K562 (cell line): Measurements from ENCODE around the gene ANAPC16. TPM values are rescaled to one million over a fixed set of nuclear protein-coding genes. Genes with fewer than 3 reads are reported as not detected.

Experiments used
- ATAC-seq: fragments of 200-7000 bp; cut with Tn5 transposase; 3 replicates; pipeline ENCODE4 v1.9.1; 2020; ENCODE audit warnings: moderate library complexity
- BruUV-seq: library from RNA; stranded (reverse); fragments of 400-500 nt; replicated peaks from 2 replicates; lab custom pipeline; 2021; lab: Mats Ljungman, UMichigan
- CTCF ChIA-PET: fragments of 300-600 bp; formaldehyde crosslinking; extraction: SDS; loops from one replicate; lab custom pipeline; 2021; ENCODE audit warnings: low intra/inter-chr PET ratio; lab: Yijun Ruan, JAX
- POLR2A ChIA-PET: fragments of 300-600, 350-650 bp; sonication (Branson Sonifier 250); formaldehyde crosslinking; extraction: SDS; loops from one replicate; lab custom pipeline; 2021; ENCODE audit warnings: antibody characterized with exemption, inconsistent platforms; lab: Yijun Ruan, JAX
- DNase-seq, 4 experiments: peaks; one replicate each; pipeline versions ENCODE4 v3.0.0 to v3.0.0-alpha.2; 2011 to 2018; ENCODE audit warnings: low spot score in 3 of 4, mixed read lengths in 3 of 4; ENCODE audit errors: extremely low read depth in 1 of 4
- FAIRE-seq: peaks from 2 replicates; lab custom pipeline; 2011; peaks lifted over from hg19 to GRCh38; lab: Jason Lieb, UNC
- H2AFZ ChIP-seq: 2 replicates; pipeline ENCODE4 v1.6.0; 2011; ENCODE audit warnings: low read depth, low read length, control low read depth, inconsistent platforms
- H3K27ac ChIP-seq: fragments of 200-600 bp; 3 replicates; pipeline ENCODE4 v1.8.0; 2011; ENCODE audit warnings: low read depth, mild to moderate bottlenecking, control low read depth, inconsistent platforms, low read length, moderate library complexity, mixed read lengths; ENCODE audit errors: extremely low read depth
- H3K27me3 ChIP-seq, 2 experiments: fragments of 300-600 bp in 1 of 2; 2 replicates in 1 of 2; 3 replicates in 1 of 2; pipeline versions ENCODE4 v1.6.0 to v1.8.0; 2011; ENCODE audit warnings: inconsistent platforms in 2 of 2, low read length in 2 of 2, mild to moderate bottlenecking in 1 of 2, mixed read lengths in 1 of 2, moderate library complexity in 1 of 2; ENCODE audit not compliant: control insufficient read depth in 2 of 2, insufficient read depth in 2 of 2
- H3K36me3 ChIP-seq: fragments of 300-600 bp; 3 replicates; pipeline ENCODE4 v1.8.0; 2011; ENCODE audit warnings: mild to moderate bottlenecking, low read length, inconsistent platforms; ENCODE audit not compliant: control insufficient read depth, insufficient read depth
- H3K4me1 ChIP-seq, 2 experiments: fragments of 200-600 bp in 1 of 2; replicated peaks in 1 of 2; 2 replicates in 1 of 2; 3 replicates in 1 of 2; pipeline versions ENCODE4 v1.5.1 to v1.8.0; 2011; ENCODE audit warnings: inconsistent platforms in 2 of 2, low read length in 2 of 2, mild to moderate bottlenecking in 1 of 2, mixed read lengths in 1 of 2, moderate library complexity in 1 of 2; ENCODE audit not compliant: control insufficient read depth in 2 of 2, insufficient read depth in 2 of 2
- H3K4me2 ChIP-seq: 2 replicates; pipeline ENCODE4 v1.6.1; 2011; ENCODE audit warnings: low read length, control low read depth, inconsistent platforms, mixed read lengths; ENCODE audit not compliant: insufficient read depth
- H3K4me3 ChIP-seq: fragments of 200-600 bp; sonication (generic), shearing (Covaris generic); 2 replicates; pipeline ENCODE4 v1.5.1; 2016; ENCODE audit warnings: control low read depth, inconsistent platforms
- H3K79me2 ChIP-seq: fragments of 200-600 bp; 3 replicates; pipeline ENCODE4 v1.8.0; 2011; ENCODE audit warnings: low read length, inconsistent platforms; ENCODE audit not compliant: control insufficient read depth, insufficient read depth
- H3K9ac ChIP-seq, 2 experiments: 2 replicates each; pipeline versions ENCODE4 v1.6.0 to v1.6.1; 2011; ENCODE audit warnings: low read depth in 2 of 2, low read length in 2 of 2, control low read depth in 1 of 2, inconsistent platforms in 1 of 2, mild to moderate bottlenecking in 1 of 2, mixed read lengths in 1 of 2; ENCODE audit not compliant: insufficient read depth in 1 of 2
- H3K9me1 ChIP-seq: one replicate; pipeline ENCODE4 v1.6.0; 2011; ENCODE audit warnings: inconsistent platforms, mild to moderate bottlenecking, low read length, moderate library complexity; ENCODE audit not compliant: control insufficient read depth, insufficient read depth
- H3K9me3 ChIP-seq: replicated peaks from 2 replicates; pipeline ENCODE4 v1.5.1; 2011; ENCODE audit warnings: low read depth, low read length, inconsistent platforms; ENCODE audit not compliant: control insufficient read depth, insufficient read depth
- H4K20me1 ChIP-seq: replicated peaks from 2 replicates; pipeline ENCODE4 v1.6.1; 2011; ENCODE audit warnings: low read length, inconsistent platforms, mixed read lengths; ENCODE audit not compliant: control insufficient read depth, insufficient read depth
- JUND ChIP-seq, 2 experiments: IDR thresholded peaks; 2 replicates in 1 of 2; 3 replicates in 1 of 2; pipeline ENCODE4 v1.6.1; 2011; ENCODE audit warnings: borderline replicate concordance in 2 of 2, low read depth in 2 of 2, low read length in 2 of 2, improper control_type of control experiment in 1 of 2, missing biosample characterization in 1 of 2, missing genetic modification characterization in 1 of 2, missing genetic modification reagents in 1 of 2
- L3MBTL2 ChIP-seq: fragments of 450-650 bp; IDR thresholded peaks from 2 replicates; pipeline ENCODE4 v1.6.1; 2016; ENCODE audit warnings: mild to moderate bottlenecking, moderate library complexity
- RAD51 ChIP-seq: fragments of 450-650 bp; IDR thresholded peaks from 2 replicates; pipeline ENCODE4 v1.7.1; 2016; ENCODE audit warnings: low read depth, mild to moderate bottlenecking, borderline replicate concordance
- RBBP5 ChIP-seq: fragments of 200-600 bp; sonication (generic); IDR thresholded peaks from 2 replicates; pipeline ENCODE4 v1.6.1; 2012; ENCODE audit warnings: borderline replicate concordance, mild to moderate bottlenecking, low read length, control low read depth, inconsistent platforms; ENCODE audit not compliant: insufficient read depth, poor library complexity, severe bottlenecking
- RBM34 ChIP-seq: fragments of 200-400 bp; formaldehyde crosslinking; IDR thresholded peaks from 2 replicates; pipeline ENCODE4 v1.6.1; 2018; ENCODE audit warnings: low read length, borderline replicate concordance; ENCODE audit not compliant: insufficient read depth
- SMARCE1 ChIP-seq: fragments of 450-650 bp; IDR thresholded peaks from 2 replicates; pipeline ENCODE4 v1.7.1; 2016; ENCODE audit warnings: mild to moderate bottlenecking
- TEAD4 ChIP-seq, 2 experiments: sonication (generic) in 1 of 2; formaldehyde crosslinking in 1 of 2; IDR thresholded peaks; 2 replicates each; pipeline versions ENCODE4 v1.6.1 to v1.8.0; 2012 to 2022; ENCODE audit warnings: borderline replicate concordance in 1 of 2, inconsistent platforms in 1 of 2, low read length in 1 of 2, mild to moderate bottlenecking in 1 of 2, missing genetic modification reagents in 1 of 2
- ZKSCAN8 ChIP-seq: fragments of 200-800 bp; sonication (Bioruptor generic); IDR thresholded peaks from 2 replicates; pipeline ENCODE4 v1.6.1; 2016; ENCODE audit warnings: missing genetic modification characterization, missing compliant biosample characterization
- WGBS: fragments of 100-300 bp; shearing (Covaris generic); methylation state at CpG from one replicate; pipeline ENCODE4 v1.1.6; 2016; ENCODE audit warnings: low coverage, mixed read lengths; ENCODE audit not compliant: insufficient coverage; ENCODE audit errors: missing lambda C conversion rate; 5-methylcytosine and 5-hydroxymethylcytosine counted together
- in situ Hi-C: fragments of 300-500 bp; cut with MboI; formaldehyde crosslinking; loops from 4 replicates; pipeline ENCODE4 v1.15.0; 2018; ENCODE audit warnings: inconsistent platforms, mixed read lengths
- intact Hi-C: fragments of 100-400 bp; cut with micrococcal nuclease; formaldehyde crosslinking; loops from 2 replicates; pipeline ENCODE4 v1.14.2; 2022
- polyA plus RNA-seq, 8 experiments: library from polyadenylated mRNA; depleted of rRNA in 4 of 8; stranded (reverse) in 5 of 8; unstranded in 3 of 8; fragments of >200 nt; fragmentation: Nextera tagmentation in 2 of 8; fragmentation: Illumina TruSeq in 1 of 8; extraction: Ambion mirVana in 2 of 8; extraction: Trizol in 1 of 8; gene quantifications; 2 replicates each; pipeline versions ENCODE4 v1.2.1 to v1.2.3, GENCODE V29; 2011 to 2014; ENCODE audit warnings: inconsistent platforms in 1 of 8, missing spikeins in 1 of 8
- total RNA-seq, 7 experiments: library from RNA; depleted of rRNA in 6 of 7; stranded (reverse); fragments of >200 nt in 6 of 7; fragmentation: Illumina TruSeq in 2 of 7; extraction: Trizol in 2 of 7; gene quantifications; 2 replicates each; pipeline versions ENCODE4 v1.2.1 to v1.2.3, GENCODE V29; 2011 to 2021; ENCODE audit warnings: low replicate concordance in 1 of 7
- TF ChIP-seq, protein P1 (sequence below): fragments of 450-650 bp; IDR thresholded peaks from 2 replicates; pipeline ENCODE4 v1.6.1; 2016; ENCODE audit warnings: mild to moderate bottlenecking
- TF ChIP-seq, protein P2 (sequence below), 2 experiments: IDR thresholded peaks; 2 replicates each; pipeline ENCODE4 v1.6.1; 2011; ENCODE audit warnings: borderline replicate concordance in 1 of 2, control low read depth in 1 of 2, low read depth in 1 of 2, low read length in 1 of 2, mild to moderate bottlenecking in 1 of 2, mixed read lengths in 1 of 2, moderate library complexity in 1 of 2; ENCODE audit not compliant: insufficient read depth in 1 of 2, insufficient read length in 1 of 2, poor library complexity in 1 of 2, severe bottlenecking in 1 of 2; ENCODE audit errors: extremely low read depth in 1 of 2
- TF ChIP-seq, protein P3 (sequence below): IDR thresholded peaks from 2 replicates; pipeline ENCODE4 v1.6.1; 2011; ENCODE audit warnings: borderline replicate concordance, low read depth, mild to moderate bottlenecking, moderate library complexity, low read length; ENCODE audit not compliant: insufficient read depth, poor library complexity, severe bottlenecking

Gene ANAPC16
- total and polyA plus RNA-seq, 9 of the 15 experiments (the other 6 are each of a cell fraction or from before 2014, with no cell fraction given), result 42.6 to 208 (median 108) TPM

DNA sequence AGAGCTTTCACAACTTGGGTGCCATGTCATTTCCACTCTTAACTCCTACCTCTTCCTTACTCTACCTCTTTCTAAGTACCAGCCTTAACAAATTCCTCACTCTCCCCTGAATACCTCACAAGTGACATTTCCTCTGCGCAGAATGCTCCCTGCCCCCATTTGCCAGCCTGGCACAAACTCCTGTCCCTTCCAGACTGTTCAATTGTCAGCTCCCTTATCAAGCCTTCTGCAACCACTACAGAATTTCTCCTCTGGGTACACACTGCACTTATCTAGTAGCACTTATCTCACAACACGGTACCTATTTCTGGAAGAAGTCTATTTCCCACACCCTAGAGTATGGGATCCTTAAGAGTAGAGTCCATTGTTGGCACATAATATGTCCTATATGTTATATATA lies 39.1 kb upstream of the ANAPC16 start:
- 32% methylated on average over 2 of the region's 2 CpGs for WGBS
- in situ Hi-C loops, result no loop called here
- H3K27ac ChIP-seq, result no peak overlapping the region
- TF ChIP-seq RAD51, result no peak
- TF ChIP-seq TEAD4 (IDR thresholded peaks at IDR 0.05; ENCODE audit: low read length), result peak; percentile 19; the same call in 1 of the 2 replicates
- TF ChIP-seq TEAD4 (CRISPR knock-in tag; IDR thresholded peaks at IDR 0.05; ENCODE audit: borderline replicate concordance), result no peak
- TF ChIP-seq L3MBTL2, result no peak
- no peak for TF ChIP-seq ZKSCAN8 (CRISPR knock-in tag)
- TF ChIP-seq, protein P1, sequence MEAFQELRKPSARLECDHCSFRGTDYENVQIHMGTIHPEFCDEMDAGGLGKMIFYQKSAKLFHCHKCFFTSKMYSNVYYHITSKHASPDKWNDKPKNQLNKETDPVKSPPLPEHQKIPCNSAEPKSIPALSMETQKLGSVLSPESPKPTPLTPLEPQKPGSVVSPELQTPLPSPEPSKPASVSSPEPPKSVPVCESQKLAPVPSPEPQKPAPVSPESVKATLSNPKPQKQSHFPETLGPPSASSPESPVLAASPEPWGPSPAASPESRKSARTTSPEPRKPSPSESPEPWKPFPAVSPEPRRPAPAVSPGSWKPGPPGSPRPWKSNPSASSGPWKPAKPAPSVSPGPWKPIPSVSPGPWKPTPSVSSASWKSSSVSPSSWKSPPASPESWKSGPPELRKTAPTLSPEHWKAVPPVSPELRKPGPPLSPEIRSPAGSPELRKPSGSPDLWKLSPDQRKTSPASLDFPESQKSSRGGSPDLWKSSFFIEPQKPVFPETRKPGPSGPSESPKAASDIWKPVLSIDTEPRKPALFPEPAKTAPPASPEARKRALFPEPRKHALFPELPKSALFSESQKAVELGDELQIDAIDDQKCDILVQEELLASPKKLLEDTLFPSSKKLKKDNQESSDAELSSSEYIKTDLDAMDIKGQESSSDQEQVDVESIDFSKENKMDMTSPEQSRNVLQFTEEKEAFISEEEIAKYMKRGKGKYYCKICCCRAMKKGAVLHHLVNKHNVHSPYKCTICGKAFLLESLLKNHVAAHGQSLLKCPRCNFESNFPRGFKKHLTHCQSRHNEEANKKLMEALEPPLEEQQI, result no peak
- TF ChIP-seq RBM34, result no peak
- TF ChIP-seq, protein P2, sequence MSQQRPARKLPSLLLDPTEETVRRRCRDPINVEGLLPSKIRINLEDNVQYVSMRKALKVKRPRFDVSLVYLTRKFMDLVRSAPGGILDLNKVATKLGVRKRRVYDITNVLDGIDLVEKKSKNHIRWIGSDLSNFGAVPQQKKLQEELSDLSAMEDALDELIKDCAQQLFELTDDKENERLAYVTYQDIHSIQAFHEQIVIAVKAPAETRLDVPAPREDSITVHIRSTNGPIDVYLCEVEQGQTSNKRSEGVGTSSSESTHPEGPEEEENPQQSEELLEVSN (IDR thresholded peaks at IDR 0.05; ENCODE audit: borderline replicate concordance in 1 of 2, extremely low read depth in 1 of 2, insufficient read depth in 1 of 2, insufficient read length in 1 of 2, low read depth in 1 of 2, low read length in 1 of 2, poor library complexity in 1 of 2, severe bottlenecking in 1 of 2), result no peak
- TF ChIP-seq JUND (IDR thresholded peaks at IDR 0.05; ENCODE audit: borderline replicate concordance, low read depth, low read length), result 0 out of 2 replicates have a peak, but pooled peaks have one; percentile 2
- no peak for TF ChIP-seq JUND (tag; IDR thresholded peaks at IDR 0.05; ENCODE audit: borderline replicate concordance, low read depth, low read length)
- no peak for TF ChIP-seq RBBP5
- TF ChIP-seq, protein P3, sequence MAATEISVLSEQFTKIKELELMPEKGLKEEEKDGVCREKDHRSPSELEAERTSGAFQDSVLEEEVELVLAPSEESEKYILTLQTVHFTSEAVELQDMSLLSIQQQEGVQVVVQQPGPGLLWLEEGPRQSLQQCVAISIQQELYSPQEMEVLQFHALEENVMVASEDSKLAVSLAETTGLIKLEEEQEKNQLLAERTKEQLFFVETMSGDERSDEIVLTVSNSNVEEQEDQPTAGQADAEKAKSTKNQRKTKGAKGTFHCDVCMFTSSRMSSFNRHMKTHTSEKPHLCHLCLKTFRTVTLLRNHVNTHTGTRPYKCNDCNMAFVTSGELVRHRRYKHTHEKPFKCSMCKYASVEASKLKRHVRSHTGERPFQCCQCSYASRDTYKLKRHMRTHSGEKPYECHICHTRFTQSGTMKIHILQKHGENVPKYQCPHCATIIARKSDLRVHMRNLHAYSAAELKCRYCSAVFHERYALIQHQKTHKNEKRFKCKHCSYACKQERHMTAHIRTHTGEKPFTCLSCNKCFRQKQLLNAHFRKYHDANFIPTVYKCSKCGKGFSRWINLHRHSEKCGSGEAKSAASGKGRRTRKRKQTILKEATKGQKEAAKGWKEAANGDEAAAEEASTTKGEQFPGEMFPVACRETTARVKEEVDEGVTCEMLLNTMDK, result no peak
- 0 out of 2 replicates have a peak, but pooled peaks have one; percentile 34 for TF ChIP-seq SMARCE1

More for the DNA sequence above, 39.1 kb upstream of the ANAPC16 start:
- H3K4me1 ChIP-seq, result peaks cover 3 to 10% of the 10 kb centered on the region in 2 experiments; a peak in 3 of 5 replicates
- H3K79me2 ChIP-seq, result no peaks in the 10 kb centered on the region
- CTCF ChIA-PET, result no interaction called here
- POLR2A ChIA-PET, result interaction anchor here (0.8 to 1.4 kb wide), 2 partner anchors 19 to 607 kb away, joined by 3 to 4 read pairs; no protein-coding TSS in a partner anchor
- DNase-seq (no peak), ATAC-seq (peak; percentile 23; the same call in 2 of the 3 replicates), FAIRE-seq (no peak)
- no peak overlapping the region for H3K9ac ChIP-seq
- no peak overlapping the region for H2AFZ ChIP-seq
- H3K9me1 ChIP-seq, result peaks cover 3% of the 10 kb centered on the region
- no peaks in the 10 kb centered on the region for H4K20me1 ChIP-seq
- H3K36me3 ChIP-seq, result peaks cover 14% of the 10 kb centered on the region; the same call in 1 of the 3 replicates
- no peak overlapping the region for H3K4me2 ChIP-seq
- H3K27me3 ChIP-seq, result no peaks in the 10 kb centered on the region
- intact Hi-C loops, result no loop called here
- H3K9me3 ChIP-seq, result no peaks in the 10 kb centered on the region
- BruUV-seq, result no TSS peak
- no peak overlapping the region for H3K4me3 ChIP-seq
